Mesendoderm (in vitro differentiated cells): ENCODE measurements around the gene AGPAT2.

Experiments used
- DNase-seq: peaks from one replicate; pipeline ENCODE4 v3.0.0; 2013
- H2AK5ac ChIP-seq: 2 replicates; pipeline ENCODE4 v1.6.1; 2013; ENCODE audit warnings: low read length, inconsistent platforms
- H2BK120ac ChIP-seq: 2 replicates; pipeline ENCODE4 v1.6.1; 2013; ENCODE audit warnings: low read depth, mild to moderate bottlenecking, low read length, moderate library complexity, mixed read lengths
- H2BK15ac ChIP-seq: replicated peaks from 2 replicates; pipeline ENCODE4 v1.6.1; 2013; ENCODE audit warnings: low read depth, mild to moderate bottlenecking, moderate library complexity
- H2BK5ac ChIP-seq: 2 replicates; pipeline ENCODE4 v1.6.1; 2013; ENCODE audit warnings: low read length, inconsistent platforms
- H3K18ac ChIP-seq: 2 replicates; pipeline ENCODE4 v1.6.1; 2013; ENCODE audit warnings: mild to moderate bottlenecking, low read length, mixed read lengths
- H3K23ac ChIP-seq: one replicate; pipeline ENCODE4 v1.6.1; 2013; ENCODE audit warnings: low read length
- H3K27ac ChIP-seq: 2 replicates; pipeline ENCODE4 v1.5.1; 2013; ENCODE audit warnings: low read depth, mild to moderate bottlenecking, inconsistent platforms, low read length, moderate library complexity
- H3K27me3 ChIP-seq: 2 replicates; pipeline ENCODE4 v1.6.1; 2013; ENCODE audit warnings: low read length, control low read depth, mild to moderate bottlenecking, inconsistent platforms; ENCODE audit not compliant: insufficient read depth, poor library complexity
- H3K36me3 ChIP-seq: 2 replicates; pipeline ENCODE4 v1.6.1; 2013; ENCODE audit warnings: low read length, inconsistent platforms; ENCODE audit not compliant: control insufficient read depth, insufficient read depth
- H3K4ac ChIP-seq: one replicate; pipeline ENCODE4 v1.6.1; 2013; ENCODE audit warnings: low read depth, mild to moderate bottlenecking, low read length, moderate library complexity
- H3K4me1 ChIP-seq: 2 replicates; pipeline ENCODE4 v1.6.1; 2013; ENCODE audit warnings: low read depth, low read length, inconsistent platforms; ENCODE audit not compliant: control insufficient read depth
- H3K4me2 ChIP-seq: 2 replicates; pipeline ENCODE4 v1.6.1; 2013; ENCODE audit warnings: low read length
- H3K4me3 ChIP-seq: 2 replicates; pipeline ENCODE4 v1.5.1; 2013; ENCODE audit warnings: mild to moderate bottlenecking, low read length
- H3K56ac ChIP-seq: one replicate; pipeline ENCODE4 v1.6.1; 2013; ENCODE audit warnings: low read length
- H3K79me1 ChIP-seq: 2 replicates; pipeline ENCODE4 v1.6.1; 2013; ENCODE audit warnings: low read length, inconsistent platforms
- H3K79me2 ChIP-seq: 2 replicates; pipeline ENCODE4 v1.6.1; 2013; ENCODE audit warnings: mild to moderate bottlenecking, low read length; ENCODE audit not compliant: control insufficient read depth, insufficient read depth
- H3K9ac ChIP-seq: 2 replicates; pipeline ENCODE4 v1.6.1; 2013; ENCODE audit warnings: low read length, inconsistent platforms
- H4K5ac ChIP-seq: one replicate; pipeline ENCODE4 v1.6.1; 2013; ENCODE audit warnings: low read length
- H4K8ac ChIP-seq: one replicate; pipeline ENCODE4 v1.6.1; 2013; ENCODE audit warnings: low read depth, mild to moderate bottlenecking, control low read depth, low read length, moderate library complexity
- WGBS: extraction: QIAGEN DNeasy Blood & Tissue Kit; methylation state at CpG from one replicate; pipeline ENCODE4 v1.1.7; 2013; ENCODE audit warnings: low lambda C conversion rate, missing lambda C conversion rate; ENCODE audit not compliant: insufficient coverage; ENCODE audit errors: extremely low coverage; 5-methylcytosine and 5-hydroxymethylcytosine counted together

Gene AGPAT2

GRCh38 chr9:136729926-136730325 lies 42.7 kb upstream of the AGPAT2 start:
- no peak overlapping the region for H2AK5ac ChIP-seq
- H2BK15ac ChIP-seq: no peak overlapping the region
- peaks cover 6% of the 10 kb centered on the region for H3K4me1 ChIP-seq
- H2BK5ac ChIP-seq: no peak overlapping the region
- H2BK120ac ChIP-seq: no peak overlapping the region
- H4K8ac ChIP-seq: no peak overlapping the region
- H3K56ac ChIP-seq: peak overlapping the region; percentile 25
- H3K4me3 ChIP-seq: no peak overlapping the region
- no peak overlapping the region for H4K5ac ChIP-seq
- H3K27ac ChIP-seq: no peak overlapping the region
- H3K79me2 ChIP-seq: peaks cover 37% of the 10 kb centered on the region
- no peak overlapping the region for H3K18ac ChIP-seq
- H3K4ac ChIP-seq: no peak overlapping the region
- no peak for DNase-seq
- no CpG with 5 or more reads among the region's 8 CpGs for WGBS
- peaks cover 29% of the 10 kb centered on the region for H3K79me1 ChIP-seq
- peaks cover 9% of the 10 kb centered on the region for H3K36me3 ChIP-seq
- H3K23ac ChIP-seq: no peak overlapping the region
- H3K9ac ChIP-seq: no peak overlapping the region
- no peak overlapping the region for H3K4me2 ChIP-seq
- no peaks in the 10 kb centered on the region for H3K27me3 ChIP-seq

- H4K5ac ChIP-seq: no peak overlapping the region
- no peak overlapping the region for H3K4ac ChIP-seq
- H2AK5ac ChIP-seq: peak overlapping the region; percentile 56
- no peak overlapping the region for H2BK15ac ChIP-seq
- no peak for DNase-seq
- H3K4me2 ChIP-seq: peak overlapping the region; percentile 47
- no CpG with 5 or more reads among the region's 7 CpGs for WGBS
- no peaks in the 10 kb centered on the region for H3K27me3 ChIP-seq
- H3K18ac ChIP-seq: no peak overlapping the region
- H3K79me2 ChIP-seq: peaks cover 37% of the 10 kb centered on the region
- no peak overlapping the region for H3K4me3 ChIP-seq
- H3K36me3 ChIP-seq: peaks cover 11% of the 10 kb centered on the region
- no peak overlapping the region for H2BK120ac ChIP-seq
- H3K27ac ChIP-seq: no peak overlapping the region
- peaks cover 31% of the 10 kb centered on the region for H3K79me1 ChIP-seq
- no peak overlapping the region for H2BK5ac ChIP-seq
- no peak overlapping the region for H3K23ac ChIP-seq
- H3K9ac ChIP-seq: peak overlapping the region; percentile 97
- peaks cover 6% of the 10 kb centered on the region for H3K4me1 ChIP-seq
- H4K8ac ChIP-seq: no peak overlapping the region
- peak overlapping the region; percentile 90 for H3K56ac ChIP-seq
Observed at GRCh38 chr9:136729144-136729543, 41.9 kb upstream of the AGPAT2 start.

- Histone ChIP-seq H3K9ac (peak overlapping the region; percentile 97), H3K56ac (peak overlapping the region; percentile 90), H3K4me3 (peak overlapping the region; percentile 59), H3K27me3 (no peaks in the 10 kb centered on the region), H2BK120ac (no peak overlapping the region), H3K23ac (peak overlapping the region; percentile 99), H3K27ac (no peak overlapping the region), H3K18ac (peak overlapping the region; percentile 69), H2BK15ac (no peak overlapping the region), H3K4me1 (peaks cover 6% of the 10 kb centered on the region), H3K36me3 (peaks cover 14% of the 10 kb centered on the region), H4K5ac (no peak overlapping the region), H3K79me1 (peaks cover 31% of the 10 kb centered on the region), H4K8ac (no peak overlapping the region), H3K4me2 (peak overlapping the region; percentile 47), H2AK5ac (no peak overlapping the region), H2BK5ac (no peak overlapping the region), H3K4ac (peak overlapping the region; percentile 97), H3K79me2 (peaks cover 37% of the 10 kb centered on the region)
- peak; percentile 64 for DNase-seq
- no CpG with 5 or more reads among the region's 53 CpGs for WGBS
Observed at GRCh38 chr9:136728548-136729123, 41.4 kb upstream of the AGPAT2 start.

- Histone ChIP-seq H2BK15ac (no peak overlapping the region), H3K27me3 (no peaks in the 10 kb centered on the region), H3K79me2 (peaks cover 37% of the 10 kb centered on the region), H3K79me1 (peaks cover 31% of the 10 kb centered on the region), H3K18ac (peak overlapping the region; percentile 69), H3K4me3 (peak overlapping the region; percentile 100), H3K23ac (peak overlapping the region; percentile 99), H4K8ac (no peak overlapping the region), H2BK5ac (no peak overlapping the region), H3K4me2 (peak overlapping the region; percentile 47), H3K4ac (peak overlapping the region; percentile 97), H3K4me1 (peaks cover 6% of the 10 kb centered on the region), H3K27ac (no peak overlapping the region), H3K36me3 (peaks cover 14% of the 10 kb centered on the region), H3K9ac (peak overlapping the region; percentile 98), H4K5ac (no peak overlapping the region), H2AK5ac (no peak overlapping the region), H2BK120ac (no peak overlapping the region), H3K56ac (peak overlapping the region; percentile 92)
- WGBS: no CpG with 5 or more reads among the region's 66 CpGs
- peak; percentile 88 for DNase-seq
Observed at GRCh38 chr9:136728080-136728547, 40.9 kb upstream of the AGPAT2 start.

GRCh38 chr9:136726631-136727191 lies 39.5 kb upstream of the AGPAT2 start:
- Histone ChIP-seq H3K36me3 (peaks cover 14% of the 10 kb centered on the region), H3K79me2 (peaks cover 37% of the 10 kb centered on the region), H3K9ac (peak overlapping the region; percentile 98), H3K23ac (no peak overlapping the region), H3K4me1 (peaks cover 6% of the 10 kb centered on the region), H2BK15ac (no peak overlapping the region), H3K27me3 (no peaks in the 10 kb centered on the region), H3K27ac (no peak overlapping the region), H2AK5ac (no peak overlapping the region), H2BK120ac (no peak overlapping the region), H4K5ac (no peak overlapping the region), H4K8ac (no peak overlapping the region), H2BK5ac (no peak overlapping the region), H3K4me3 (peak overlapping the region; percentile 100), H3K56ac (peak overlapping the region; percentile 92), H3K18ac (no peak overlapping the region), H3K79me1 (peaks cover 31% of the 10 kb centered on the region), H3K4ac (no peak overlapping the region), H3K4me2 (peak overlapping the region; percentile 48)
- DNase-seq: peak; percentile 78
- WGBS: no CpG with 5 or more reads among the region's 18 CpGs
